Fibroblast of skin of abdomen (primary cell): Measurements from ENCODE around the gene TMEM187. TPM values are rescaled to one million over a fixed set of nuclear protein-coding genes. Genes with fewer than 3 reads are reported as not detected.

Source experiments
- DNase-seq: peaks from one replicate; pipeline ENCODE4 v3.0.0-alpha.2; 2013
- polyA plus RNA-seq, 2 experiments: library from polyadenylated mRNA; unstranded; fragments of 120-200 nt; gene quantifications; one replicate each; pipeline ENCODE4 v1.2.1, GENCODE V29; 2013; ENCODE audit not compliant: insufficient read length in 2 of 2

TMEM187 gene
- 6.0 TPM for polyA plus RNA-seq (2013, experiment 1 of 2; ENCODE audit: insufficient read length)
- polyA plus RNA-seq (2013, experiment 2 of 2; ENCODE audit: insufficient read length) = 6.5 TPM

- DNase-seq = peak; percentile 88
Measured at GRCh38 chrX:153972368-153973126, at the start of gene TMEM187. TMEM187 (plus strand) TSS chrX:153972754; CDS start chrX:153982063, 9,309 bp downstream.

- DNase-seq = peak; percentile 20
Measured at GRCh38 chrX:153922932-153923857, 49.4 kb upstream of the TMEM187 start.

- peak; percentile 46 for DNase-seq
Measured at GRCh38 chrX:153924149-153924861, 48.2 kb upstream of the TMEM187 start.

GRCh38 chrX:153925387-153925738, 47.2 kb upstream of the TMEM187 start:
- no peak for DNase-seq

GRCh38 chrX:153925739-153926551, 46.6 kb upstream of the TMEM187 start, which contains the start of gene ARHGAP4:
ARHGAP4 (minus strand) TSS chrX:153926264; CDS start chrX:153926202, 62 bp downstream.
- no peak for DNase-seq

- DNase-seq = no peak
Measured at GRCh38 chrX:153926552-153926857, 46.0 kb upstream of the TMEM187 start.

GRCh38 chrX:153926858-153927671, 45.5 kb upstream of the TMEM187 start:
- DNase-seq = peak; percentile 20

GRCh38 chrX:153927672-153927921, 45.0 kb upstream of the TMEM187 start:
- no peak for DNase-seq

GRCh38 chrX:153927922-153928760, 44.4 kb upstream of the TMEM187 start:
- peak; percentile 98 for DNase-seq

- DNase-seq = no peak
Measured at GRCh38 chrX:153928846-153929245, 43.7 kb upstream of the TMEM187 start.

- no peak for DNase-seq
Measured at GRCh38 chrX:153929576-153929975, 43.0 kb upstream of the TMEM187 start.

- DNase-seq = no peak
Measured at GRCh38 chrX:153930011-153930910, 42.3 kb upstream of the TMEM187 start.

- no peak for DNase-seq
Measured at GRCh38 chrX:153931151-153931550, 41.4 kb upstream of the TMEM187 start.

- DNase-seq = no peak
Measured at GRCh38 chrX:153931748-153932147, 40.8 kb upstream of the TMEM187 start.

- no peak for DNase-seq
Measured at GRCh38 chrX:153932220-153932915, 40.2 kb upstream of the TMEM187 start.

- peak; percentile 24 for DNase-seq
Measured at GRCh38 chrX:153933748-153934147, 38.8 kb upstream of the TMEM187 start.

GRCh38 chrX:153934148-153934761, 38.3 kb upstream of the TMEM187 start:
- no peak for DNase-seq

- peak; percentile 72 for DNase-seq
Measured at GRCh38 chrX:153934762-153935325, 37.7 kb upstream of the TMEM187 start, which contains the start of gene NAA10. NAA10 (minus strand) TSS chrX:153935037; CDS start chrX:153934904, 133 bp downstream.
